ENCODE measurements around the gene ZNF622. TPM values are rescaled to one million over a fixed set of nuclear protein-coding genes. Genes with fewer than 3 reads are reported as not detected.

ZNF622 gene, protein sequence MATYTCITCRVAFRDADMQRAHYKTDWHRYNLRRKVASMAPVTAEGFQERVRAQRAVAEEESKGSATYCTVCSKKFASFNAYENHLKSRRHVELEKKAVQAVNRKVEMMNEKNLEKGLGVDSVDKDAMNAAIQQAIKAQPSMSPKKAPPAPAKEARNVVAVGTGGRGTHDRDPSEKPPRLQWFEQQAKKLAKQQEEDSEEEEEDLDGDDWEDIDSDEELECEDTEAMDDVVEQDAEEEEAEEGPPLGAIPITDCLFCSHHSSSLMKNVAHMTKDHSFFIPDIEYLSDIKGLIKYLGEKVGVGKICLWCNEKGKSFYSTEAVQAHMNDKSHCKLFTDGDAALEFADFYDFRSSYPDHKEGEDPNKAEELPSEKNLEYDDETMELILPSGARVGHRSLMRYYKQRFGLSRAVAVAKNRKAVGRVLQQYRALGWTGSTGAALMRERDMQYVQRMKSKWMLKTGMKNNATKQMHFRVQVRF
- total RNA-seq (2021) (54.4 and 73.5 TPM in 2 replicates), Bru-seq, nascent RNA (percentile 97 among the genes with signal in this experiment), BruChase-seq, experiment 1, labeled RNA remaining after a 2-hour chase (percentile 89 among the genes with signal in this experiment), BruChase-seq, experiment 2, labeled RNA remaining after a 6-hour chase (percentile 80 among the genes with signal in this experiment)
- long read RNA-seq, transcript ZNF622-201 (6 exons, 1,699 nt): major isoform, 197 of 241 reads
- long read RNA-seq, partial matches to known transcripts: 39 of 241 reads
- long read RNA-seq, other reads (novel, unspliced or antisense): 5 of 241 reads

GRCh38 chr5:16465544-16466432, at the start of gene ZNF622:
TSS of gene ZNF622 (minus strand) at chr5:16465800. CDS start at chr5:16465665, 135 bp downstream.
- CTCF ChIA-PET: interaction anchor here (0.6 to 1.0 kb wide), 2 partner anchors 10 to 83 kb away, joined by 3 to 5 read pairs; no protein-coding TSS in a partner anchor

GRCh38 chr5:16510098-16510497, 44.5 kb upstream of the ZNF622 start:
- ChIA-PET POLR2A (ENCODE audit: unreplicated experiment) (no interaction called here), CTCF (interaction anchor here (0.7 to 0.9 kb wide), 2 partner anchors 20 to 29 kb away, joined by 3 to 4 read pairs; no protein-coding TSS in a partner anchor)
- DNase-seq: no peak
- Histone ChIP-seq H3K9me2 (ENCODE audit: insufficient read depth) (0 out of 2 replicates have a peak, but pooled peaks cover 5% of the 10 kb centered on the region), H3K27me3 (ENCODE audit: insufficient read depth, low read depth) (no peaks in the 10 kb centered on the region), H3K9me3 (ENCODE audit: insufficient read depth, low read depth) (no peaks in the 10 kb centered on the region), H3K4me2 (no peak overlapping the region), H3K27ac (no peak overlapping the region), H3K4me1 (replicated peaks; ENCODE audit: insufficient read depth) (peaks cover 26% of the 10 kb centered on the region), H3F3A (ENCODE audit: insufficient read depth, low read depth) (peaks cover 19% of the 10 kb centered on the region), H3K79me2 (ENCODE audit: low read depth) (no peaks in the 10 kb centered on the region), H2AFZ (no peak overlapping the region), H3K36me3 (ENCODE audit: low read depth) (no peaks in the 10 kb centered on the region), H4K20me1 (ENCODE audit: insufficient read depth) (no peaks in the 10 kb centered on the region), H3K4me3 (no peak overlapping the region)
- TF ChIP-seq EZH2 (IDR thresholded peaks at IDR 0.05; ENCODE audit: low read depth): no peak
- TF ChIP-seq, protein P1, sequence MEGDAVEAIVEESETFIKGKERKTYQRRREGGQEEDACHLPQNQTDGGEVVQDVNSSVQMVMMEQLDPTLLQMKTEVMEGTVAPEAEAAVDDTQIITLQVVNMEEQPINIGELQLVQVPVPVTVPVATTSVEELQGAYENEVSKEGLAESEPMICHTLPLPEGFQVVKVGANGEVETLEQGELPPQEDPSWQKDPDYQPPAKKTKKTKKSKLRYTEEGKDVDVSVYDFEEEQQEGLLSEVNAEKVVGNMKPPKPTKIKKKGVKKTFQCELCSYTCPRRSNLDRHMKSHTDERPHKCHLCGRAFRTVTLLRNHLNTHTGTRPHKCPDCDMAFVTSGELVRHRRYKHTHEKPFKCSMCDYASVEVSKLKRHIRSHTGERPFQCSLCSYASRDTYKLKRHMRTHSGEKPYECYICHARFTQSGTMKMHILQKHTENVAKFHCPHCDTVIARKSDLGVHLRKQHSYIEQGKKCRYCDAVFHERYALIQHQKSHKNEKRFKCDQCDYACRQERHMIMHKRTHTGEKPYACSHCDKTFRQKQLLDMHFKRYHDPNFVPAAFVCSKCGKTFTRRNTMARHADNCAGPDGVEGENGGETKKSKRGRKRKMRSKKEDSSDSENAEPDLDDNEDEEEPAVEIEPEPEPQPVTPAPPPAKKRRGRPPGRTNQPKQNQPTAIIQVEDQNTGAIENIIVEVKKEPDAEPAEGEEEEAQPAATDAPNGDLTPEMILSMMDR (conservative IDR thresholded peaks at IDR 0.05): no peak
- intact Hi-C loops (cut with micrococcal nuclease; ENCODE audit: unreplicated experiment): no loop called here
- no TSS peak for BruUV-seq (replicated peaks)

More at GRCh38 chr5:16465544-16466432, at the start of gene ZNF622:
- H3K27ac ChIP-seq: peak within 1 kb of the TSS; percentile 50
- BruUV-seq (replicated peaks): TSS peak; percentile 77
- POLR2A ChIA-PET (ENCODE audit: unreplicated experiment): interaction anchor here (0.6 to 0.7 kb wide), 4 partner anchors 31 to 1507 kb away, joined by 3 to 4 read pairs (median 3); no protein-coding TSS in a partner anchor
- peak within 1 kb of the TSS; percentile 97 for H2AFZ ChIP-seq
- H3K9me2 ChIP-seq (ENCODE audit: insufficient read depth): no peaks in the 10 kb centered on the region
- peaks cover 8% of the 10 kb centered on the region; the same call in 1 of the 2 replicates for H3F3A ChIP-seq (ENCODE audit: insufficient read depth, low read depth)
- peak within 1 kb of the TSS; percentile 93 for H3K4me3 ChIP-seq
- DNase-seq: peak; percentile 89 to 97
- H3K36me3 ChIP-seq (ENCODE audit: low read depth): peaks cover 26% of the 10 kb centered on the region
- H4K20me1 ChIP-seq (ENCODE audit: insufficient read depth): peaks cover 18% of the 10 kb centered on the region
- peak within 1 kb of the TSS; percentile 93 for H3K4me2 ChIP-seq
- no peaks in the 10 kb centered on the region for H3K27me3 ChIP-seq (ENCODE audit: insufficient read depth, low read depth)
- TF ChIP-seq EZH2 (IDR thresholded peaks at IDR 0.05; ENCODE audit: low read depth): no peak
- TF ChIP-seq, protein P1 (conservative IDR thresholded peaks at IDR 0.05): no peak
- H3K9me3 ChIP-seq (ENCODE audit: insufficient read depth, low read depth): no peaks in the 10 kb centered on the region
- H3K4me1 ChIP-seq (replicated peaks; ENCODE audit: insufficient read depth): peaks cover 36% of the 10 kb centered on the region
- intact Hi-C loops (cut with micrococcal nuclease; ENCODE audit: unreplicated experiment): loop anchor here (1.0 to 5.0 kb wide), 2 partner anchors 87 to 737 kb away; no protein-coding TSS in a partner anchor
- peaks cover 66% of the 10 kb centered on the region for H3K79me2 ChIP-seq (ENCODE audit: low read depth)

All from PC-9 (cell line).